Omental fat pad (tissue), 4 donors: ENCODE measurements around the gene CFI. TPM values are rescaled to one million over a fixed set of nuclear protein-coding genes. Genes with fewer than 3 reads are reported as not detected.

Experiments used
- ATAC-seq: fragments of 150-250 bp; one replicate; pipeline ENCODE4 v1.9.1; 2016; ENCODE audit warnings: mild to moderate bottlenecking, moderate library complexity; ENCODE audit not compliant: low FRiP score
- DNase-seq: peaks from one replicate; pipeline ENCODE4 v3.0.0-alpha.2; 2019; ENCODE audit warnings: low spot score
- total RNA-seq, 4 donors: library from RNA; depleted of rRNA; stranded (reverse); fragments of >200 nt; gene quantifications; one replicate each; pipeline ENCODE4 v1.1.0, GENCODE V29; 2016
- TF ChIP-seq, protein P1 (sequence below), 3 donors: fragments of 450-650 bp; IDR thresholded peaks; one replicate each; pipeline ENCODE4 v1.5.1; 2016 to 2017; ENCODE audit warnings: antibody characterized with exemption in 3 of 3, mild to moderate bottlenecking in 3 of 3, moderate library complexity in 2 of 3

CFI gene
- total RNA-seq, result 100 to 1,000 TPM in 1 of 4 donors, 10 to 100 TPM in 3; 49.7 to 127 (median 55.1) TPM

DNA sequence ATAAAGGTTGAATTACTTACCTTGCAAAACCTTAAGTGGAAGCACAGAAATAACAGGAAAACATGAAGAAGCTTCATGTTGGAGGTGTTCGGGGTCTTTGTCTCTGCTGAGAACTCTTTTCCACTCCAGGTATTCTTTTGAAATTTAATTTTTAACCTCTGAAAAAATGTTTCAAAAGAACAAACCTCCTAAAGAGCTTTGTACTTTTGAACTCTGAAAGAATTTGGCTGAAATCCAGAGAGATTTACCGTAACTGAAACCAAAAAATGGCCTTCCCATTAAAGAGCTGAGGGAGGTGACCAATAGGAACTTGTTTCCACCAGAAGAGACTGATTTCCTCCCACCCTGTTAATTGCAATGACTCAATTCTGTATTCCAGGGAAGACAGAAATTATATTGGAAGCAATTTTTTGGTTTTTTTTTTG, at the start of gene CFI:
Gene CFI, minus strand, starts transcription at position 105 of the 425 bp plus-strand sequence. Its CDS starts 28 bp downstream, at position 77.
- ATAC-seq (peak; percentile 74), DNase-seq (no peak)
- TF ChIP-seq, protein P1, sequence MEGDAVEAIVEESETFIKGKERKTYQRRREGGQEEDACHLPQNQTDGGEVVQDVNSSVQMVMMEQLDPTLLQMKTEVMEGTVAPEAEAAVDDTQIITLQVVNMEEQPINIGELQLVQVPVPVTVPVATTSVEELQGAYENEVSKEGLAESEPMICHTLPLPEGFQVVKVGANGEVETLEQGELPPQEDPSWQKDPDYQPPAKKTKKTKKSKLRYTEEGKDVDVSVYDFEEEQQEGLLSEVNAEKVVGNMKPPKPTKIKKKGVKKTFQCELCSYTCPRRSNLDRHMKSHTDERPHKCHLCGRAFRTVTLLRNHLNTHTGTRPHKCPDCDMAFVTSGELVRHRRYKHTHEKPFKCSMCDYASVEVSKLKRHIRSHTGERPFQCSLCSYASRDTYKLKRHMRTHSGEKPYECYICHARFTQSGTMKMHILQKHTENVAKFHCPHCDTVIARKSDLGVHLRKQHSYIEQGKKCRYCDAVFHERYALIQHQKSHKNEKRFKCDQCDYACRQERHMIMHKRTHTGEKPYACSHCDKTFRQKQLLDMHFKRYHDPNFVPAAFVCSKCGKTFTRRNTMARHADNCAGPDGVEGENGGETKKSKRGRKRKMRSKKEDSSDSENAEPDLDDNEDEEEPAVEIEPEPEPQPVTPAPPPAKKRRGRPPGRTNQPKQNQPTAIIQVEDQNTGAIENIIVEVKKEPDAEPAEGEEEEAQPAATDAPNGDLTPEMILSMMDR (IDR thresholded peaks at IDR 0.05), result no peak

DNA sequence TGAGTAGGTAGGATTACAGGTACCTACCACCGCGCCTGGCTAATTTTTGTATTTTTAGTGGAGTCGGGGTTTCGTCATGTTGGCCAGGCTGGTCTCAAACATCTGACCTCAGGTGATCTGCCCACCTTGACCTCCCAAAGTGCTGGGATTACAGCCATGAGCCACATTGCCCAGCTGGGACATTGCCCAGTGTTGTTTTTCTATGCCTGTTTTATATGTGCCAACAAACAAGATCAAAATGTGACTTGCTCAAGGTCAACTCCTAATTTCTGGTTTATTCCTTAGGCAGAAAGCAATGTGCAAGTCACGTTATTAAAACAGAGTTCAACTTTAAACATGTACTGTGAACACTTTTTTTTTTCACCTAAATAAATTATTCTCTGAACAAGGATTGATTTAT, 48.8 kb upstream of the CFI start:
- DNase-seq (no peak), ATAC-seq (no peak)
- TF ChIP-seq, protein P1 (IDR thresholded peaks at IDR 0.05), result no peak

DNA sequence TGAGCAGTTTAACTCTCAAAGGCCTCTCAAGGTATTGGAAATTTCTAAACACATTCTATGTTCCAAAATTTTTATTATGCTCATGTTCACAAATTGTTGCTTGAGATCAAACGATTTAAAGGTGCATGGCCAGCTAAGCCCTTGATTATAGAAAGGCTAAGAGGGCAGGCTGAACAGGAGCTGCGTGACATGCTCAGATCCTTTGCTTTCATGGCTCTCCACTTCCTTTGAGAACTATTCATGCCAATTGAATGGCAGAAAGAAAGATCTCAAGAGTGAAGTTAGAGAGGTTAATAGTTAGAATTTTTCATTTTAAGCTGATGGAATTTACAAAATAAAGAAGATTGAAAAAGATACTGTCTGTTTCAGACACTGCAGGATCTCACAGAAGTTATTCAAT, 46.7 kb upstream of the CFI start:
- TF ChIP-seq, protein P1 (IDR thresholded peaks at IDR 0.05), result no peak
- no peak for DNase-seq
- no peak for ATAC-seq

DNA sequence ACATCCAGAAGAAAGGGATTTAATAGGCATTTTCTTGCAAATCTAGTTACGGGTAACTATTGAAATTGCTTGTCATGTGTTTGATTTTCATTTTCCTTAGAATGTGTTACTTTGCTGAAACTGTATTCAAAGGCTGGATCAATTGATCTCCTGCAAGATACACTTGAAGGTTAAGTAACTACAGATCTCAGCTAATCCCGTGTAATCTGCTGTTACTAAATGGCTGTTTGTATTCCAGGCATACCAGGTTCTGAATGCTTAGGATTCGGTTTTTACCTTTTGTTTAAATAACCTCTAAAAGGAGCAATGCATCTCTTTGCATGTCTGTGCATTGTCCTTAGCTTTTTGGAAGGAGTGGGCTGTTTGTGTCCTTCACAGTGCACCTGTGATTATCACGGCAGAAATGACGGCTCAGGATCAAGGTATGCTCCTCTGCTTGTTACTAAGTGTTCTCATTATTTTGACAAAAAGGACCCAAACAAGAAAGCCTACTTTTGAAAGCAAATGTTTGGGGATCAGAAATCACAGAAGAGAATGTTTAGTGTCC, 46.2 kb upstream of the CFI start, which contains the start of gene LRIT3:
Gene LRIT3, plus strand, starts transcription at position 212 of the 547 bp plus-strand sequence. Its CDS starts 95 bp downstream, at position 307.
- DNase-seq, result no peak
- TF ChIP-seq, protein P1 (IDR thresholded peaks at IDR 0.05), result no peak
- no peak for ATAC-seq

DNA sequence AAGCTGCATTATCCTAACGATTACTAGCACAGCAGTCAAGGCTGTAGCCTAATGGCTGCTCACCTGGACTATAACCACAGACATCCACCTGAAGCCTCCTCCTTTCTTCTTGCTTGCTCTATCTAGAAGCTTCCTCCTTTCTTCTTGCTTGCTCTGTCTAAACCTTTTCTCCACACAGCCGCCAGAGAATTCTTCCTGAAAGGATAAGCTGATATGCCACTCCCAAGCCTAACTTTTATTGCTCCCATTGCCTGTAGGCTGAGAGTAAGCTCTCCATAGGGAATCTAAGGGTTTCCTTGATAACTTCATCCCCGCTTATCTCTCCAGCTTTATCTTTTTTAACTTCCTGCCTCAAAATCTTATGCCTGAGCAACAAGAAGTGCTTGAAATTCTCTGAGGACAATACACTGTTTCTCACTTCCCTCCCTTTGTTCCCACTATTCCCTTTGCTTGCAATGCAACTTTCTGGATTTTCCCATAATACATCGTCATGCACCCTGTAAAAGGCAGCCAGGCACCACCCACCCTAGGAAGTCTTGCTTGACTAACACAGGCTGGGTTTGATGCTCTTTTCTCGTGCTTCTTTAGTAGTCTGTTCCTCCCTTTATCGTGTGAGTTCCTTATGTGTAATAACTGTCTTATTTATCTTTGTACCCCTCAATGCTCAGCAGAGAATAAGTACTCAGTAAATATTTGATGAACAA, 44.7 kb upstream of the CFI start:
- DNase-seq (no peak), ATAC-seq (no peak)
- TF ChIP-seq, protein P1 (IDR thresholded peaks at IDR 0.05), result no peak

DNA sequence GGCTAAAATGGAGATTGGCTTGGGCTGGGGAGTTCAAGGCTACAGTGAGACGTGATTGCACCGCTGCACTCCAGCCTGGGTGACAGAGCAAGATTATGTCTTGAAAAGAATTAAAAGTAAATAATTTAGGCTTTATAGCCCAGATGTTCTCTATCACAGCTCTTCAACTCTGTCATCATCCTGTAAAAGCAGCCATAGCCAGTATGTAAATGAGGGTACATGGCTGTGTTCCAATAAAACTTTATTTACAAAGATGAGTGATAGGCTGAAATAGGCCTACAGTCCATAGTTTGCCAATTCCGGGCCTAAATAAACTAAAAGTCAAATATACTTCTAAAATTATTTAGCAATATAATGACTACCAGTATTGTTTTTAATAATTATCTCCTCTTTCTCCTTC, 35.2 kb upstream of the CFI start:
- DNase-seq (no peak), ATAC-seq (no peak)
- TF ChIP-seq, protein P1 (IDR thresholded peaks at IDR 0.05), result no peak

DNA sequence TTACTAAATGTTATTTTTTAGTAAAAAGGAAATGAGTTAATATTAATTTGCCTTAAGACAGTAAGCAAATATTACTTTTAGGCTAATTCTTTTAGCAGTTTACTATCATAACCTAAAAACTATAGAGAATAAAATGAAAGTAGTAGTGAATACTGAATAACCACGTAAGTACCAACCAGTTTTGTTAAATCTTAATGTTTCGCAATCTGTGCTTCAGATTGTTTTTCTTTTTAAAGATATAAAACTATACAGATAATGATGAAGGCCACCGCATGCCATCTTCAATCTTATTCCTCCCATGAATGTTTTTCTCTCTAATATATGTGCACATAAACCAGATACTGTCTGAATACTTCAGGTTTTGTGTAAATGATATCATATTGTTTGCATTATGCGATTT, 32.0 kb upstream of the CFI start:
- TF ChIP-seq, protein P1 (IDR thresholded peaks at IDR 0.05), result no peak
- no peak for DNase-seq

More for the DNA sequence above, 32.0 kb upstream of the CFI start:
- no peak for ATAC-seq
